Activated CD4-positive, alpha-beta T cell treated with anti-CD3 and anti-CD28 coated beads, Interleukin-10, Interleukin-2, amounts not matched to agents 100 ng/mL and 50 ng/mL, durations not matched to agents 16 hours and 8 hours (primary cell): Measurements from ENCODE around the gene COX7A2L.
"Not testable (repeated sequence)": the region's sequence is repeated elsewhere in the genome, so short reads cannot be mapped to it uniquely, and the experiment has no call there.

Experiments used
- DNase-seq: peaks from one replicate; pipeline ENCODE4 v3.0.0-alpha.2; 2020

Gene COX7A2L

DNA sequence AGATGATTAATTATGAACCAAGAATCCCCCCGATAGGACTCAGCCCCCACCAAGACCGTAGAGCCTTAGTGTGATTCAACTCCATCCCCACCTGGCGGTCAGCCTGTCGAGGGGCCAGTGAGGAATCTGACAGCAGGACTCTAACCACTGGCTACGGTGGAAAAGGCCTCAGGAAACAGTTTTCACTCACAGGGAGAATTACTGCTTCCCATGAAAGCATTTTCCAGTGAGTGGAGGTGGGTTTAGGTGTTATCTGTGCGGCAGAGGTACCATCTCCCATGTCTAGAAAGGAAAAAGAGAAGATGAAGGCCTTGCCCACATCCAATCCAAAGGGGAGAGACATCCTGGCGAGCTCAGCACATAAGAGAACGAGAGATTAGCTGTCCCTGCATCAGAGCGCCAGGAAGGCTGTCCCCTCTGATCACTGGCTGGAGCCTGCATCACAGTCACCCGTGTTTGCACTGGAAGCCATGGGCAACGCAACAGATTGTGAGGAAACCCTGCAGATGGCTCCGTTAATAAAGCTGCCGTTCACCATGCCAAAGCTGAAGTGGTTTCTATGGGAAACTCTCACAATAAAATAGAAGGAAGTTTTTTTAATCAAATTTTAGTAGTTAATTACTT lies 22.3 kb downstream of the COX7A2L start:
- DNase-seq, result no peak

DNA sequence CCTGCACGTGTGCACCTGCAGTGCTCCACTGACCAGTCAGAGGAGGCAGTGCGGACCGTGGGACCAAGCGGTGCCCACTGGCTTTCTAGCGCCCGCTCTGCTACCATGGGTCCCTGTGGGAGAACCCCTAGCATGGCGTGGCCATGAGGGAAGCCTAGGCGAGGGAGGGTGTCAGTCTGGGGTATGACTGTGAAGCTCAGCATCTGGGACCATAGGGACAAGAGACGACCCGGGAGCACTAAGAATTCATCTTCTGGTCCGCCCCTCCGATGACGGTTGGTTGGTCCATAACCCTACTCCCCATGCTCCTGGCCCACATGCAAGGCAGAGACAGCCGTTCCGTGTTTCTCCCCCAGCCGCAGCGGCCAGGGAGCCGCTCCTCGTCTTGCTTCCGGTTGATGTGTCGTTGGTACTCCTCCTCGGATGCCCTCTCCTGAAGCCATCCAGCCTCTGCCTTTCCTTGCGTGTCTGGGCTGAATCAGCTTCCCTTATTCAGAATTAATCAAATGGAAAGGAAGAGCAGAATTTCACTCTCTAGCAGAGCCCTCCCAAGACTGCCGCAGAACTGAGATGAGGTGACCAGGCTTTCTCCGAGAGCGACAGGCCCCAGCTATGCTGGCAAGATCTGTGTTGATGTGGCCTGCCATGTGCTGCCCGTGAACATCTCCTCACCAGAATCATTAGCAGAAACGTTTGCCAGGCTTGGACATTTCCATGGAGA lies 23.0 kb downstream of the COX7A2L start:
- no peak for DNase-seq

DNA sequence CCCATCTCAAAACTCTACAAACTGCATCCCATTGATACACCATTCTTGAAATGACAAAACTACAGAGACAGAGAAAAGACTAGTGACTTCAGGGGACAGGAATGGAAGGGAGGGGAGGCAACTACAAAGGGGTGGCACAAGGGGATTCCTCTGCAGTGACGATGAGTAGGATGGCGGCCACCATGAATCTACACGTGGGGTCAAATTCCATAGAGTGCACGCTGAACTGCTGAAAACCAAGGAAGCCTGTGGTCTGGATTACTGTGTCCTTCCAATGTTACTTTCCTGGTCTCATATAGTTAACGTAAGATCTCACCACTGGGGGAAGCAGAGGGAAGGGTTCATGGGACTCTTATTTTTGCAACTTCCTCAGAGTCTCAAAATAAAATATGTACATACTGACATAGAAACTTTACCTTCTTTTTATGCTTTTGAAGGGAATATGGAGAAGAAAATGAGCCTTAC lies 23.6 kb downstream of the COX7A2L start:
- DNase-seq, result no peak

DNA sequence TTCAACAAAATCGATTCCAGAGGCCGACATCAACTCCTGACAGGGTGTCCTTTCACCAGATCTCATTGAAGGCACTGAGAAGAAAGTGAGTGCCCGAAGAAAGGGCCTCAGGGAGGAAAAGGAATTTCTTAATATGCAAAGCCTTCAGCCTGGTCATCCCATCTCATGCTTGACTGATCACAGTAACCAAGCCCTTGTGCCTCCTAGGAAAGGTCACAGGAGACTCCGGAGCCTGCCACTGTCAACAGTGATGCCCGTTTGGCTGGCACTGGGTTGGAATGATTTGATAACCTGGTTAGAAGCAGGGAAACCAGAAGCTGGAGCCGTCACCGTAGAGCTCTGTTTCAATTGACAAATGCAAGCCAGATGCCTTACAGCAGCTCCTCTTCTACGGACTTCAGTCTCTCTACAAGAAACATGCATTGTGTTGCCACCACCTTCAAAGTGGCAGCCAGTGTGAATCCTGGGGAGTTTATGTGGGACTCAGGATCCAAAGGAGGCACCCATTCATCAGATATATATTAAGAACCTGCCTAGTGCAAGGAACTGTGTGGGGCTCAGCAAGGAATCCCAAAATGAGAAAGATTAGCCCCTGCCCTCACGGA lies 24.6 kb downstream of the COX7A2L start:
- no peak for DNase-seq

DNA sequence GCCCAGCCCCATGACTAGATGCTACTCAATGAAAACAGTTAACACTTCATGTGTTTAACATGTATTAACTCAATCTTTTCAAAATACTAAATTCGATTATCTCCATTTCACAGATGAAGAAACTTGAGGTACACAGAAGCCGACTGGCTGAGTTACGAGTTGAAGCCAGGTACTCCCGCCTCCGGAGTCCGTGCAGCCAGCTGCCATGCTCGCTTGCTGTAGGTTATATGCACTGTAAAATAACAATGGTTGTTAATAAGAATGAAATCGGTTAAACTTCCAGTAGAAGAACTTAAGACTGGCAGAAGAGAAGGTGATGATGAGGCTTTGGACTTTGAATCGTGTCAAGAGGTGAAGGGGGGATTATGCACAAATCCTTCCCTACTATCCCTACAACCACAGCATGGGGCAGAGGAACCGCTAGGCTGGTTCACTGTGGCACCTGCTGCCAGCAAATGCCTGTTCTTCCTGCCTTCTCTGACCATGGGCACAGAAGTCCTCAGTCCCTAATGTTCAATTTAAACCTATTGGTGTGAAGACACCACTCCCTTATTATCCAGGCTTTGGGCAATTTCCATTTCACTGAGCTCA lies 25.4 kb downstream of the COX7A2L start:
- DNase-seq, result no peak

DNA sequence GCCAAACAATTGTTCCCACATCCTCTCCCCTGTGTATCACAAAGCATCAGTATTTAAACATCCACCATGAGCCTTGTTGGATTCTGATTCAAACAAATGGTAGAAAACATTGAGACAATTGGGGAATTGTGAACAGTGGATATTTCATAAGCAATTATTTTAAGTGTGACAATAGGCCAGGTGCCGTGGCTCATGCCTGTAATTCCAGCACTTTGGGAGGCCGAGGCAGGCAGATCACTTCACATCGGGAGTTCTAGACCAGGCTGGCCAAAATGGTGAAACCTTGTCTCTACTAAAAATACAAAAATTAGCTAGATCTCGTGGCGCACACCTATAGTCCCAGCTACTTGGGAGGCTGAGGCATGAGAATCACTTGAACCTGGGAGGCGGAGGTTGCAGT lies 26.2 kb downstream of the COX7A2L start:
- DNase-seq, result not testable (repeated sequence)

DNA sequence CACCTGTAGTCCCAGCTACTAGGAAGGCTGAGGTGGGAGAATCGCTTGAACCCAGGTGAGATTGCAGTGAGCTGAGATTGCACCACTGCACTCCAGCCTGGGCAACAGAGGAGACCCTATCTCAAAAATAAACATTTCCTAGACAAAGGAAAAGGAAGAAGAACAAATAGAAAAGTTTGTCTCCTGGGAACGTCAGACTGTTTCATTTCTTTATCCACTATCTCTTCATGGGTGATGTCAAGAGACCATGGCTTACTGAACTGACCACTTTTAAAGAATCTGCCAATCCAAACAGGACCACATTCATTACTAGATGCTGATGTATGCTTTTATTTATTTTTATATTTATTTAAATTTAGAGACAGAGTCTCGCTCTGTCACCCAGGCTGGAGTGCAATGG lies 26.8 kb downstream of the COX7A2L start:
- no peak for DNase-seq

DNA sequence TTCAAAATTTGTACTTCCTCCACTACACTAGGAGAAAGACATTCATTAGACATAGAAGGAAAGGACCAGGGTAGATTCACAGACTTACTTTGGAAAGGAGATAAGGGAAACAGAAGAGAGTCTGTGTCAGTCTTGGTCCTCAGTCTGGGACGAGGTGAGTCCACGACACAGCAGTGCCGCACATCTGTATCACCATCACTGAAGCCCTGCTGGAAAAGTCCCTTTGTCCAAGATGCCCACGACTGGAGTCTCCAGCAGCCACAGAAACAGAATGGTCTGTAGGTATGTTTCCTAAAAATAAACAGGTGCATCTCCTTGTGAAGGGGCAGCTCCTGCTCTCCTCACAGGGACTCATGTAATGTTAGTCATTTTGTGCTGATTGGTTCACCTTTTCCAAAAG lies 27.4 kb downstream of the COX7A2L start:
- DNase-seq, result no peak

DNA sequence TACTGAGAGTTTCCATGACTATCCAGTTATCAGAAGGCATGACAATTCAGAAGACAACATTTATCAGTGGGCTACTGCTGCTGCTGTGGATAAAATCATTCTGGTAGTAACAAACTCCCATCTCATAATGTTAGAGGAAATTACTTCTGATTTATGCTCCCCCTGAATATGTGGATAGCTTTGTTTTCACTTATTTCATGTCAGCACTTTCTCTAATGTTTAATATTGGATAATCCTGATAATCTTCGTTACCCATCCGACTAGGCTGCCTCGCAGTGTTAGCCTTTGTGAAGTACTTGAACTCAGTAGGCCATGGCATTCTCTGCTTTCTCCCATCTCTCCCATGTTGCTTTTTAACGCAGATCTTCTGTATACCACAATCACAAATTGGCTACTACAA lies 28.4 kb downstream of the COX7A2L start:
- no peak for DNase-seq

DNA sequence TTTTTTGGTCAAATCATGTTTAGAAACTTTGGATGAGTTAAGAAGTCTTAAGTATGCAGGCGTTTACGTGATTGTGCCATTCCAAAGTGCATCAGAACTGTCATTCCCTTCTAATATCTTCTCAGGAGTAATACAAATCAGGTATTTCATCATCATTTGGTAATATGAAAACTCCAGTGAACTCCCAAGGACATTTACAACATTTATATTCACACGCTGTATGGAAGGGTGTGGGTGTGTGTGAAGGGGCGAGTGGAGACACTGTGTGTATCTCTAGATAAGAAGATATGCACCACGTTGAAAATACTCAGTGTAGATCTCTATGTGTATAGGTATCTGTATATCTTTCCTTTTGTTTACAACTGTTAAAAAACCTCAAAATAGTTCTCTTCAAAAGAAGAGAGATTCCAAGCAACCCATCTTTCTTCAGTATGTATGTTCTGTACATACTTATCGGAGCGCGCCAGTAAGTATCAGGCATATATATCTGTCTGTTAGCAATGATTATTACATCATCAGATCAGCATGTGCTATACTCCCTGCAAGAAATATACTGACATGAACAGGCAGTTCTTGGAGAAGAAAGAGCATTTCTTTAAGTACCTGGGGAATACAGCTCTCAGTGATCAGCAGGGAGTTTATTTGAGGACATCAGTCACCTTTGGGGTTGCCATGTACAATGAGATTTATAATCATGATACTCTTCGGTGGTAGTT lies 29.3 kb downstream of the COX7A2L start:
- no peak for DNase-seq

DNA sequence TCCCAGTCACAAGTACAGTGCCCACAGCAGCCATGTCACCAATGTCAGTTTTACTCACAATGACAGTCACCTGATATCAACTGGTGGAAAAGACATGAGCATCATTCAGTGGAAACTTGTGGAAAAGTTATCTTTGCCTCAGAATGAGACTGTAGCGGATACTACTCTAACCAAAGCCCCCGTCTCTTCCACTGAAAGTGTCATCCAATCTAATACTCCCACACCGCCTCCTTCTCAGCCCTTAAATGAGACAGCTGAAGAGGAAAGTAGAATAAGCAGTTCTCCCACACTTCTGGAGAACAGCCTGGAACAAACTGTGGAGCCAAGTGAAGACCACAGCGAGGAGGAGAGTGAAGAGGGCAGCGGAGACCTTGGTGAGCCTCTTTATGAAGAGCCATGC lies 31.3 kb downstream of the COX7A2L start:
- DNase-seq, result no peak

DNA sequence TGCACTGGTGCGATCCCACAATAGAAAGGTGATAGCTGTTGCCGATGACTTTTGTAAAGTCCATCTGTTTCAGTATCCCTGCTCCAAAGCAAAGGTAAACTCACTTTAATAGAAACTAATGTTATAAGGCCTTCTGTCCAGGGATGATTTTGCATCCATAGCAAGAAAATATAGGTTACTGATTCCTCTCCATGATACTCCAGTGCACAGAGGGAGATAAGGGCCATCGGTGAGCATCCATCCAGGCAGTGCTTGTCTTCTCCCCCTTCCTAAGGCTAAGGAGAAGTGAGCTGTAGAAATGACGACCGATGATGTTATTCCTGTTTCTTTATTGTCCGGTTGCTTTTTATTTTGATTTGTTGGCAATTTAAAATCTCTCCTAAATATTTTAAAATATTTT lies 32.1 kb downstream of the COX7A2L start:
- no peak for DNase-seq

DNA sequence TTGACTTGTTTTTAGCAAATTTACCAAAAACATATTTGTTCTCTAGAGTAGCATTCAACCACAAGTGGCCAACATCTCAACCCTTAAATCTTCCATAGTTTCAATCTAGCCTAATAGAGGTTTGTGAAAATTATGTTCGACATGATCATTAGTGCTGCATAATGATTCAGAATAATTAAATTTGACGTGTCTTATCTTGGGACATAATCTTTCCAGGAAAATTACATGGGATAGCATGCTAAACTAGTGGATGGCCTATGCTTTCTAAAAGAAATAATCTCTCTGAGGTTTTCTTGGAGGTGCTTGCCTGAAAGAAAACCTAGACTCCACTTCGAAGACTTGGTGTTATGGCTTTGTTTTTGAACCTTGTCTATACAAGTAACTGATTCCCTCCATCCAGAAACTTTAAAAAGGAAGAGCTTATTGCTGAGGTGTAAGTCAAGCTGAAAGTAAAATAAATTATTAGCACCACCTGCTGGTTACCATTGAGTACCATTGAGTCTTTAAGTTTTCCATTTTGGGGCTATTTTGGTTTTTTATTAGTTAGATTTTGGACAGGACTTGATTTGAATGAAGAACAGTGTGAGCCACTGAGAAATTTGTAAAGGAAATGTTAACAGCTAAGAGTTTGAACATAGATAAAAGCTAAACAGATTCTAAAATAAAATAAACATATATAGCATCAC lies 32.7 kb downstream of the COX7A2L start:
- peak; percentile 39 for DNase-seq

DNA sequence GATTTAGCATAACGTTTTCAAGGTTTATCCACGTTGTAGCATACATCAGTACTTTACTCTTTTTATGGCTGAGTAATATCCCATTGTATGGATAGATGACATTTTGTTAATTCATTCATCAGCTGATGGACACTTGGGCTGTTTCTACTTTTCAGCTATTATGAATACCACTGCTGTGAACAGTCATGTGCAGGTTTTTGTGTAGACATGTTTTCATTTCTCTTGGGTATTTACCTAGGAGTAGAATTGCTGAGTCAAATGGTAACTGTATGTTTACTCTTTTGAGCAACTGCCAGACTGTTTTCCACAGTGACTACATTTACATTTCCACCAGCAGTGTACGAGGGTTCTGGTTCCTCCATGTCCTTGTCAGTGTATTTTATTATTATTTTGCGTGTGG lies 33.9 kb downstream of the COX7A2L start:
- peak; percentile 61 for DNase-seq

DNA sequence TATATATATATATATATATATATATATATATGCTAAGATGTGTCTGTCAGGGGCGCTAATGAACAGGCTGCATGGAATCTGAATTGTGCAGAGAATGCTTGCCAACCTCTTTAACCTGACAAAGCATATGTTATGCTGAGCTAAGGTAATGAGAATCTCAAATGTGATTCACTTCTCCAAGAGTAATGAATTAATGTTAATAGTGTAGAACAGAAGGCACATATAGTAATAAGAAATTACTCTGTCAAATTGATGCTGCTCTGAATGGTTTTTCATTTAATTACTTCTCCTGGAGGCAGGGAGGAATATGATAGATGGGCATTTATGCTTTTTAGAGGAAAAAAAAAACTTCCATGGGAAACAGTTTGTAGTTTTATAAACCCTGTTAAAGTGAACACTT lies 35.4 kb downstream of the COX7A2L start:
- no peak for DNase-seq

DNA sequence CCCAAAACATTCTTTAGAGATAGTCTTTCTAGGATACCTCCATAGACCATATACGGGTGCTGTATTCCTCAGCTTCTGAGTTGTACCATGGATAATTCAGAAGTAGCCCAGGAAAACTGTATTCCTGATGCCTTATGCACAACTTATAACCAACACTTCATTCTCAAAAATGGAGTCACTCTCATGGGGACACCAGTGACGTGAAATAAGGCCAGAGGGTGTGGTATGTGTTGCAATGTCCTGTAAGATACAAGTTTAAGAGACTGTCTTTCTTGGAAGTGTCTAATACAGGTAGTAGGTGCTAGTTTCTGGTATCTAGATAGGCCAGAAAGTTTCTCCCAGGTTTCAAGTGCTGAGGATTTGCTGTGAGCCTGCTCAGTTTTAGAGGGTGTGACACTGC lies 36.1 kb downstream of the COX7A2L start:
- DNase-seq, result no peak

DNA sequence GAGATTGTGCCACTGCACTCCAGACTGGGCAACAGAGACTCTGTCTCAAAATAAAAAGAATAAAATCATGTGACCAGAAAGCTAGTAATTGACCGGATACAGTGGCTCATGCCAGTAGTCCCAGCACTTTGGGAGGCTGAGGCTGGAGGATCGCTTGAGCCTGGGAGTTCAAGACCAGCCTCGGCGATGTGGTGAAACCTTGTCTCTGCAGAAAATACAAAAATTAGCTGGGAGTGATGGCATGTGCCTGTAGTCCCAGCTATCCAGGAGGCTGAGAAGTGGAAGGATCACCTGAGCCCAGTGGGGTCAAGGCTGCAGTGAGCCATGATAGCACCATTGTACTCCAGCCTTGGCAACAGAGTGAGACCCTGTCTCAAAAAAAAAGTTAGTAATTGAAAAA lies 36.8 kb downstream of the COX7A2L start:
- DNase-seq, result no peak

DNA sequence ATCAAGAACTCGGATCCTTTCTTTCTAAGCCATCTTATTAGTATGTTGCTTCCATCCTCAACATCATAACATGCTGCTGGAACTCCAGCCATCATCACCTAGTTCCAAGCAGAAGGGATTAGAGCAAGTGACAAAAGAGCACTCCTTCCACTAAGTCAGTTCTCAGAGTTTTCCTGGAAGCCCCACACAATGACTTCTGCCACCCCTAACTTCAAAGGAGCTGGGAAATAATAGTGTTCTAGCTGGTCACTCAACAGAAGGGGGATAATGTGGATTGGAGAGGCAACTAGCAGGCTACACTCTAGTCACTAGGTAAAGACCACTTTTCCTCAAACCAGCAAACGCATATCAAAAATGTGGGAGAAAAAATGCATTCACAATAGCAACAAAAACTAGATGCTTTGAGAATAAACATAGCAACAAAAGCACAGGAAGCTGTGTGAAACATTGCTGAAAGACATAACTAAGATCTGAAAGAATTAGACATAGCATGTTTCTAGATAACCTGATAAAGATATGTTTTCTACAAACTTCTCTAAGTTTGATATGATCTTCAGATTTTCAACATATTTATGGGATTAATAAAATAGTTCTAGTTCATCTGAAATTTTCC lies 39.5 kb downstream of the COX7A2L start:
- no peak for DNase-seq

DNA sequence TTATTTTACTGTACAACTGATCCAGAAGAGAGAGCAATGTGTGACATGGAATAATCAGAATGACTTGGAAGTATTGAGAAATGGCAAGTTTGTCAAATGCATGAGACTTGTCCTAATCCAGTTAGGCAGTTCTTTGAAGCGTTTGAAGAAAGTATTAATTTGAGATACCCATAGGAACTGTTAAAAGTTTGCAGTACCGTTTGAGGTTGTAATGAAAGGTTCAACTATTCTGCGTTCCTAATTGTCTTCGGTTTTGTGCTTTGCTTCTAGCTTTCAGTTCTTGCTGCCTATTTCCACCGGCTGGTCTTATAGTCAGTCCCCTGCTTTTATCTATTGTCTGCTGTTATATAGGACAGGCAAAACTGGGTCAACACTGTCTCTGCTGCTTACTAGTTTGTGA lies 41.8 kb downstream of the COX7A2L start:
- no peak for DNase-seq

DNA sequence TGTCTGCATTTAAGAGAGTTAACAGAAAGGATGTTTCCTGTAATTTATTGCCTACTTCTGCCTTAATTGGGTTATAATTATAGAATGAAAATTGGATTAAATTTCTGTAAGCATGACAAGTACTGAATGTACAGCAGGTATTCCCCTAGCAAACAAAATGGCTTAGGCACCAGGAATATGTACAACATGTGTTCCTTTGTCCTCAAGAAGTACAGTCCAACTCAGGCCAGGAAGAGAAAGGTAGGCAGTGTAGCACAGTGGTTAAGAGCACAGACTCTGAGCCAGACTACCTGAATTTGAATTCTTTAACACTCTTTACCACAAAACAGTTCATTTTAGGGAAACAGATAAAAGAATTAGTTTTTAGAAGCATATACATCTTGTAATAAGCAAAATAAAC lies 43.1 kb downstream of the COX7A2L start:
- DNase-seq, result no peak

DNA sequence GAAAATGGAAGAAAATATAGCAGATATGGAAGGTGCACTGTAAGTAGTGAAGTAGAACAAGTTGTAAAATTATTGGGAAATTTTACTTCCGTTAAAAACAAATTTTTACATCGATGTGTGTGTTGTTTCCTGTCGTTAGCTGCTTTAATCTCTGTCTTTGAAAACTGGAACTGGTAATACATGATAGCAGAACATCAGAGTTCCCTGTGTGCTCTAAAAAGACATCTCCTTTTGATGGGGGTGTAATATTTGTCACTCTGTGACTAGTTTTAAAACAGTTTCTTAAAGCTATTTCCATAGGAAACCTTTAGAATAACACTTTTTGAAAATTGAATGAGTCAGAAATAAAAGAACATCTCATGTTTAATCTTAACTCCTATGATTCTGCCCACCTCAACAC lies 43.5 kb downstream of the COX7A2L start:
- no peak for DNase-seq

DNA sequence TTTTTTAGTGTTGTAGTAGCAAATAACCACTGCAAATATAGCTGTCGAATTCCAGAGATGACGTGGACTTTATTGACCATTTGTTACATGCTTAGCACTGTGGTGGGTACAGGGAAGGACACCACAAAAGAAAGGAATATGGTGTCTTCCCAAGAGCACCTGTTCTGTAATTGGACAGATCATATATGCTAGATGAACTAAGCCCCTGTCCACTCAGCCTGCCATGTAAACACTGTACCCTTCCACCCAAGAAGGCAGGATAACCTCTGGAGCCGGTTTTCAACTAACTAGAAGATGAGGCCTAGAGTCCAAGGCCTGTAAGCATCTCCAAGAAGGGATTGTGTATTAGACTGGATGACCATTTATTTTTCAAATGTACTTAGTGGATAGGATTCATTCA lies 44.1 kb downstream of the COX7A2L start:
- DNase-seq, result no peak
